GM08714 (cell line): ENCODE measurements around the gene MTUS2.

ENCODE experiments used
- H3K4me3 ChIP-seq: fragments of 200-500 bp; sonication (Bioruptor generic); 2 replicates; pipeline ENCODE4 v1.5.1; 2014; ENCODE audit warnings: mild to moderate bottlenecking, low read length, inconsistent platforms
- ZNF274 ChIP-seq: IDR thresholded peaks from 2 replicates; pipeline ENCODE4 v1.6.1; 2012; ENCODE audit warnings: mild to moderate bottlenecking, low read depth, low read length

The MTUS2 gene

GRCh38 chr13:28875846-28876615 is 55.9 kb downstream of the MTUS2 start:
- TF ChIP-seq ZNF274 = no peak
- H3K4me3 ChIP-seq = no peak overlapping the region

DNA sequence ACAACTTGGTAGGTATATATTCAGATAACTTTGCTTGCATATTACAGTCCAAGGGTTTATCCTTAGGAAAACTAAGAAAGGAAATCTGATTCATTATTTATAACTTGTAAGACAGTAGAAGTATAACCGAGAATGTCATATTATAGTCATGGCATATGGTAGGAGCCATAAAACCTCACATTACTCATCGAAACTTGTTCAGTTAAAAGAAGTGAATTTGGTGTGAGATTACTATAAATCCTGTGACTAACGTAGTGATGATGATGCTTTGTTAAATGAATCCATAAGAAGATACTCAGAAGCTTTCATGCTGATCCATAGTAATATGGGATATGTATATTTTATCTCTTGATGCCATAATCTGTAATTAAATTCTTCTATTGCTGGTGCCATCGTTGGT is 57.3 kb downstream of the MTUS2 start:
- no peak for TF ChIP-seq ZNF274
- no peak overlapping the region for H3K4me3 ChIP-seq

DNA sequence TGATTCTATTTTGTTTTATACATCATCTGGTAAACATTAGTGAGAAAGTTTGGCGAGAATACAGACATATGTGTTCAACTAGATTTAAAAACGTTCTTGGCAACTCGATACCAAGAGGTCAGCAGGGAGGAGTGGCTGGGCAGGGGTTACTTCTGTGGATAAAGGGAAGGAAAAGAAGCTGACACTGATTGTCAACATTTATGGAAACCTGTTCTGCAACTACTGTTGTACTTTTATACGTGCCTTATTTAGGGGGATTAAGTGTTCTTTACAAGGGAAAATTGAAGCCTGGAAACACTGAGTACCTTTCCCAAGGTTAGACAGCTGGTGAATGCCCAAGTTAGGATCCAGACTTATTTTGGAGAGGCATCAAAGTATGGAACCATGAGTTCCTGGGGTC is 65.0 kb downstream of the MTUS2 start:
- TF ChIP-seq ZNF274 = no peak

GRCh38 chr13:28889086-28889732 is 69.1 kb downstream of the MTUS2 start:
- no peak overlapping the region for H3K4me3 ChIP-seq
- TF ChIP-seq ZNF274 = no peak

More for the DNA sequence above, 65.0 kb downstream of the MTUS2 start:
- no peak overlapping the region for H3K4me3 ChIP-seq

DNA sequence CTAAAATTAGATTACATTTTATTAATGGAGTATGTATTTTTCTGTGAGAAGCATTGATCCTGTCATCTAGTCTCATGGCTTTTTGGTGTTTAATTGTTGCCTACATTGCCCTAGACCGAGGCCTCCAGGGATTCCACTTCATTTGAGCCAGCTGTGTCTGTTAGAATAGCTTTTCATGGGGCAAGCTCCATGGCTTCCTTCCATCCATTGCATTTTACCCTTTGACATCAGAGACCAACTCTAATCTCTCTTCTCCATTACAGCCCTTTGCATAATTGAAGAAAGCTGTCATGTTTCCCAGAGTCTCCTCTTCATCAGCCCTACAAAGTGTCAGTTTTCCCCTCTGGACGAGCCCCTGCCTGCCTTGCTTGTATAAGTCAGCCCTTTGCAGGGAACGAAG is 70.6 kb downstream of the MTUS2 start:
- no peak overlapping the region for H3K4me3 ChIP-seq
- no peak for TF ChIP-seq ZNF274

DNA sequence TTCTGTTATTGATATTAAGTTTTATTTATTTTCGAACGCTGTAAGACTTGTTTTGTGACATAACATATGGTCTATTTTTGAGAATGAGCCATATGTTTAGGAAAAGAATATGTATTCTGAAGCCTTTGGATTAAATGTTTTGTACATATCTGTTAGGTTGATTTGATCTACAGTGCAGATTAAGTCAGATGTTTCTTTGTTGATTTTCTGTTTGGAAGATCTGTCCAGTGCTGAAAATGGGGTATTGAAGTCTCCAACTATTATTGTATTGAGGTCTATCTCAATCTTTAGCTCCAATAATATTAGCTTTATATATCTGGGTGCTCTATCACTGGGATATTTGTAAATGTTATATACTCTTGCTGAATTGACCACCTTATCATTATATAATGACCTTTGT is 97.9 kb downstream of the MTUS2 start:
- no peak for TF ChIP-seq ZNF274
- H3K4me3 ChIP-seq = no peak overlapping the region

DNA sequence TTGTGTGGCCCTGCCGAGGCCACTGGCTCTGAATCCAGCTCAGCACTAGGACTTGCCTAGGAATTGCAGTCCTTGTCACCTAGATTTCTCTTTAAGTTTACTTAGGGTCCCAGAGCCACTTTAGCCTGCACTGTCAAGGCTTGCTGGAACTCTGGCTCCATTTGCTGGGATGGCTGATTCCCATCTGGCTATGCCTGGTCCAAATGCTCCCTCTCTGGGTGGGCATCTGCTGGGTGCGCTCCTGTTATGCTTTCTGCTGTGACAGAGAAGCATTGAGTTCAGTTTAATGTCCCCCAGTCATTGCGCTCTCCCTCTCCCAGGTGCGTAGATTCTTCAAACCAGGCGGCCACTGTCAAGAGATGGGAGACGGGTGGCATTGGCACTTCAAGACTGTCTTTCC is 102.2 kb downstream of the MTUS2 start:
- TF ChIP-seq ZNF274 = no peak

DNA sequence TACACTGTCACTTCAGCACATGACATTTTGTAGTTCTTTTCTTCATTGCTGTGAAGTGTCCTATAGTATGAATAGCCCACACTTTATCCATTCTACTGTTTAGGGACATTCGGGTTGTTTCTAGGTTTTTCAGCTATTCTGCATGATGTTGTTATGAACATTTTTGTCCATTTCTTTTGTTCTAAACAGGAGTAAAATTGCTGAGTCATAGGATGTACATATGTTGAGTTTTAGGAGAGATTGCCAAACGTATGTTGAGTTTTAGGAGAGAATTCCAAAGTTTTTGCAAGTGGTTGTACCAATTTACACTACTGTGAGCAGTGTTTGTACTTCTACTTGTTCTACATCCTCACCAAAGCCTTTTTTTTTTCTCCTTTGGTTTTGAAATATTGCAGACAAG is 115.0 kb downstream of the MTUS2 start:
- no peak for TF ChIP-seq ZNF274
- no peak overlapping the region for H3K4me3 ChIP-seq

More for the DNA sequence above, 102.2 kb downstream of the MTUS2 start:
- no peak overlapping the region for H3K4me3 ChIP-seq

DNA sequence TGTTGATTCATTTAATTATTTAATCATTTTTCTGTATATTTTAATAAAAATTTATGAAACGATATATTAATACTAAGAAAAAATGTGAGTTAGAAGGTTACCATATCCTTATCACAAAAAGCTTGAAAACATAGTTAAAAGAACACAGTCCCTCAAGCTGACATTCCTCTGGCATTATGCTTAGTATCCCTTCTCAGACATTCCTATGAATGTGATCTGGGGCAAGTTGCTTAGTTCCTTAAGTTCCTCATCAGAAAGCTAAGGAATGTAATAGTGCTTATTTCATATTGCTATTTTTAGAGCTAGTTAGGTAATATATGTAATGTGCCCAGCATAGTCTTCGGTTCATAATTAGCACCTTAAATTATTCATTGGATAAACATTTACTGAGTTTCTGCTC is 122.8 kb downstream of the MTUS2 start:
- TF ChIP-seq ZNF274 = no peak
- H3K4me3 ChIP-seq = no peak overlapping the region

GRCh38 chr13:28953714-28954418 is 133.7 kb downstream of the MTUS2 start:
- TF ChIP-seq ZNF274 = no peak
- H3K4me3 ChIP-seq = no peak overlapping the region

DNA sequence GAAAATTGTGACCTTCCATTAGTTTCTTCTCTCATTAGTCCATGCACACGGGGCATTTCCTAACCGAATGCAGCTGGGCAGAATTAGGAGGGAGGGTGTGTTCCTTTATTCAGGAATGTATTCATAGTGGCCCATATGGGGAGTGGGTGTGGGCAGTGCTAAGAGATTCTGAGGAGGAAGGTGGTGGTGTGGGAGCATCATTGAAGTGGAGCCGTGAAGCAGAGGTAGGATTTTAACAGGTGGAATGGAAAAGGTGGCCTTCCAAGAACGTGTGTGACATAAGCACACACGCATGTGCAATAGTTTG is 134.2 kb downstream of the MTUS2 start:
- TF ChIP-seq ZNF274 = no peak
- no peak overlapping the region for H3K4me3 ChIP-seq

- TF ChIP-seq ZNF274 = no peak
- no peak overlapping the region for H3K4me3 ChIP-seq
Observed at GRCh38 chr13:28954810-28955209, 134.7 kb downstream of the MTUS2 start.

GRCh38 chr13:28955264-28955966 is 135.3 kb downstream of the MTUS2 start:
- no peak for TF ChIP-seq ZNF274
- H3K4me3 ChIP-seq = no peak overlapping the region

- H3K4me3 ChIP-seq = no peak overlapping the region
- no peak for TF ChIP-seq ZNF274
Observed at GRCh38 chr13:28958018-28958417, 137.9 kb downstream of the MTUS2 start.
